CD4-positive, alpha-beta T cell treated with Interferon gamma for 1 hour (primary cell): ENCODE measurements around the gene SLC26A11.
"Not testable (repeated sequence)": the region's sequence is repeated elsewhere in the genome, so short reads cannot be mapped to it uniquely, and the experiment has no call there.

ENCODE experiments used
- DNase-seq: peaks from one replicate; pipeline ENCODE4 v3.0.0-alpha.2; 2020

Gene SLC26A11

GRCh38 chr17:80196652-80197051, 23.6 kb upstream of the SLC26A11 start:
- DNase-seq: no peak

GRCh38 chr17:80198144-80198661, 22.0 kb upstream of the SLC26A11 start:
- DNase-seq: no peak

GRCh38 chr17:80199295-80199694, 20.9 kb upstream of the SLC26A11 start:
- DNase-seq: not testable (repeated sequence)

GRCh38 chr17:80201446-80201845, 18.8 kb upstream of the SLC26A11 start:
- DNase-seq: no peak

- no peak for DNase-seq
These were observed 18.0 kb upstream of the SLC26A11 start for GRCh38 chr17:80202197-80202596.

GRCh38 chr17:80203471-80203963, 16.7 kb upstream of the SLC26A11 start:
- no peak for DNase-seq

- no peak for DNase-seq
These were observed 15.4 kb upstream of the SLC26A11 start for GRCh38 chr17:80204626-80205468.

- no peak for DNase-seq
These were observed 14.4 kb upstream of the SLC26A11 start for GRCh38 chr17:80205811-80206210.

GRCh38 chr17:80208050-80208449, 12.2 kb upstream of the SLC26A11 start:
- no peak for DNase-seq

GRCh38 chr17:80209765-80210164, 10.5 kb upstream of the SLC26A11 start:
- no peak for DNase-seq

GRCh38 chr17:80210348-80211108, 9.7 kb upstream of the SLC26A11 start:
- no peak for DNase-seq

- DNase-seq: no peak
These were observed 8.1 kb upstream of the SLC26A11 start for GRCh38 chr17:80212109-80212508.

- DNase-seq: no peak
These were observed 7.7 kb upstream of the SLC26A11 start for GRCh38 chr17:80212511-80212910.

- DNase-seq: peak; percentile 44
These were observed 7.1 kb upstream of the SLC26A11 start for GRCh38 chr17:80212962-80213642.

GRCh38 chr17:80213643-80213975, 6.6 kb upstream of the SLC26A11 start:
- DNase-seq: no peak

GRCh38 chr17:80214012-80214877, 6.0 kb upstream of the SLC26A11 start:
- DNase-seq: no peak

- DNase-seq: no peak
These were observed 5.4 kb upstream of the SLC26A11 start for GRCh38 chr17:80214878-80215210.

- DNase-seq: no peak
These were observed 3.5 kb upstream of the SLC26A11 start for GRCh38 chr17:80216473-80217456.

- DNase-seq: no peak
These were observed 2.4 kb upstream of the SLC26A11 start for GRCh38 chr17:80217703-80218362.

- no peak for DNase-seq
These were observed 1.8 kb upstream of the SLC26A11 start for GRCh38 chr17:80218391-80218790.
